NOMO-1 treated with DMSO at 0.1 percent for 48 hours (cell line): ENCODE data around the gene EXD1.
A peak's percentile ranks its signal among the peaks of the same experiment; 100 is the strongest.
"Not testable (repeated sequence)": the region's sequence is repeated elsewhere in the genome, so short reads cannot be mapped to it uniquely, and the experiment has no call there.

Source experiments
- DNase-seq: peaks from one replicate; lab custom pipeline; 2025; ENCODE audit not compliant: unreplicated experiment; lab: John Stamatoyannopoulos, UW

Gene EXD1

DNA sequence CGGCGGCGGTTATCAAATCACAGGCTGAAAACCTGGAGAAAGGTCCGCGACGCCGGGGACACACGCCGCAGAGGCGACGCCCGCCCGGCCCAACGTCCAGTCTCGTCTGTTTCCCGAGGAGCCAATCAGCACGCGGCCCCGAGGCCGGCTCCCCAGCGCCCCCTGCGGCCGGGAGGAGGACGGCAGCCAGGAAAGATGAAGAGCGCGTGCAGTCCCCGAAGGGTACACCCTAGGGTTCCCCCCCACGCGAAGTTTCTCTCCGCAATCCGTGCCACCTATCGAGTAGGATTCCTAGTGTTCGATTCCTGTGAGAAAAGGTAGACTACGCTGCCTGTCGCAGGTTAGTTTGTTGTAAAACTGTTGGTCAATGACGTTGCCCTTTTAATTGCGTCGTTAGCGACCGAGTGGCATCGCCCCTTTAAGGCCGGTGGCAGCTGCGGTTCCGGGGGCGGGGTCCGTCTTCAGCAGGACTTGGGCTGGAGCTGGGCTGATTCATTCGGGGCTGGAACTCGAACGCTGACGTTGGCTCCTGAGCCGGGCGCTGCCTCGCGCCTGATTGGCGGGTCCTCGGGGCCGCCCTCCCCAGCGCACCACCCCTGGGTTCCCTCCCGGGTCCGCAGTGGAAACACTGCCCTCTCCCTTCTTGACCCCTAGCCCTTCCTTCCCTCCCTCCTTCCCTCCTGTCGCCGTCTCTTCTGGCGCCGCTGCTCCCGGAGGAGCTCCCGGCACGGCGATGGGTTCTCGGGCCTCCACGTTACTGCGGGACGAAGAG, at the start of gene EXD1, which contains the start of gene CHP1:
EXD1 (minus strand) TSS at position 108 of the 772 bp plus-strand sequence. CDS start 4,182 bp downstream, outside the sequence.
CHP1 (plus strand) TSS at position 619 of the 772 bp plus-strand sequence; CDS start at position 734, 115 bp downstream.
- DNase-seq: peak; percentile 97

- DNase-seq: no peak
Observed at GRCh38 chr15:41279535-41280283, 49.2 kb upstream of the EXD1 start.

GRCh38 chr15:41278319-41278718, 47.8 kb upstream of the EXD1 start:
- peak; percentile 69 for DNase-seq

GRCh38 chr15:41276831-41277230, 46.3 kb upstream of the EXD1 start:
- DNase-seq: peak; percentile 56

GRCh38 chr15:41269887-41270286, 39.3 kb upstream of the EXD1 start:
- DNase-seq: no peak

DNA sequence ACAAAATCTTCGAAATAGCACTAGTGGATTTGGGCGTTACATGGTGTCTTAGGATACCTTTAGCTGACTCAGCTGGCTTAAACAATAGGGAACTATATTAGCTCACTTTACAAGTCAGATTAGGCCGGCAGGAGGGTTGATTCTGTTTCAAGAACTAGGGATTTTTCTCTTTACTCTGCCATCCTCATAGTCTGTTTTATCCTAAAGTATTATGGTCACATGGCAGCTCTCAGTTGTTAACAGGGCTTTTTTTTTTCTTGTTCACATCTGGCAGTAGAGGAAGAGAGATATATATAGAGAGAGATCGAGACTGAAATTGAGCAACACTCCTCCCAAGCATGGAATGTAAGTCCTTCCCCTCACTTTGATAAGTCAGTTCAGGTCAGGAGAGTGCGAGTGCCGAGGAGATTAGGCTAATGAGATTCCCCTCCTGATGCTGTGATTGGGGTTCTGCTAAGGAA, 33.4 kb upstream of the EXD1 start:
- DNase-seq: peak; percentile 56

- DNase-seq: no peak
Observed at GRCh38 chr15:41262571-41262970, 32.0 kb upstream of the EXD1 start.

DNA sequence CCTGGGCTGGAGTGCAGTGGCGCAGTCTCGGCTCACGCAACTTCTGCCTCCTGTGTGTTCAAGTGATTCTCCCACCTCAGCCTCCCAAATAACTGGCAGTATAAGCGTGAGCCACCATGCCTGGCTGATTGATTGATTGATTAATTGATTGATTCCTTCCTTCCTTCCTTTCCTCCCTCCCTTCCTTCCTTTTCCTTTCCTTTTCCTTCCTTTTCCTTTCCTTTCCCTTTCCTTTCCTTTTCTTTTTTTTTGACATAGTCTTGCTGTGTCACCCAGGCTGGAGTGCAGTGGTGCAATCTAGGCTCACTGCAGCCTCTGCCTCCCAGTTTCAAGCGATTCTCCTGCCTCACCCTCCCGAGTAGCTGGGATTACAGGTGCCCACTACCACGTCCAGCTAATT, 30.4 kb upstream of the EXD1 start:
- not testable (repeated sequence) for DNase-seq

DNA sequence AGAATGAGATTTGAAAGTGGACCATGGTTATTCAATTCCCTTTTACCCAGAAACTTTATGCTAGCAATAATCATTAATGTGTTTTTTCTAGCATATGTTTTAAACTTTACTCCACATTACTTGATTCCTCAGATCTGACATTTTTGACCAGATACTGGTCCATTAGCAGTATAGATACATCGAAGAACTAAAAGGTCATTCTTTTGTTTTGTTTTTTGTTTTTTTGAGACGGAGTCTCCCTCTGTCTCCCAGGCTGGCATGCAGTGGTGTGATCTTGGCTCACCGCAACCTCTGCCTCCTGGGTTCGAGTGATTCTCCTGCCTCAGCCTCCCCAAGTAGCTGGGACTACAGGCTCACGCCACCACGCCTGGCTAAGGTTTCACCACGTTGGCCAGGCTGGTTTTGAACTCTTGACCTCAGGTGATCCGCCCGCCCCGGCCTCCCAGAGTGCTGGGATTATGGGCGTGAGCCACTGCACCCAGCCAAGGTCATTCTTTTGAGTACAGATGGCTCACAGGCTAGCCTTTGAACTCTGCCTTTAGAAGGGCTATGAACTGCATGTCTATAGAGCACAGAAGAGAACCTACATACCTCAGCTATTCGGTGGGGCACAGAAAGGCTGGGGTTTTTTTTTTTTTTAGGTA, 29.1 kb upstream of the EXD1 start:
- DNase-seq: no peak

DNA sequence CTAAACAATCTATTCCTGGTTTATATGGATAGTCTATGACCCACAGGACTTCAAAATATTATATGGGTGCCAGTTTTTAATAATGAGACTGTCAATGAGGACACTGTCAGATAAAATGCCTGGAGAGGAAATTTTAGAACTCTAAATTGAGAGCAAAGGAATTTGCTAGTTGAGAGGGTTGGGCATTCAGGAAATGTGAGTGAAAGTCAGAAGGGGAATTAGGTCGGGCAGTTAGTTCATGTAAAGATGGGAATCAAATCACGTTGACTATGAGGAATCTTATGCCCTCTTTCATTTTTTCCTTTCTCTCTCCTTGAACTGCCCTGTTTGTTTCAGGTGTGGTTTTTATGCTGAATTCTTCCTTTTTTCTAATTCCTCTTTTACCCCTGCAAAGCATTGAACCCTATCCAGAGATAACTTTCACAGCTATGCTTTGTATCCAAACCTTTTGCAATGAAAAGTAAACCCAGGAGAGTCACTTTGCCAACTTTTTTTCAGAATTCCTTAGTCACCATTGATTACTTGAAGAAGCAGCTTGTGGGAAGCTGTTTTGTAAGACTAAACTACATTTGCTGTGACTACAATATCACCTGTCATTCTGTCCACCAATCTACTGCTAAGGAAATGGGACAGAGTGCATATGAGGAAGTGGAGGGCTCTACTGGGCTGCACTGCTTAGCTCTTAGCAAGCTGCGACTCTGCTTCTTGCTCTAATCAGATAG, 28.4 kb upstream of the EXD1 start:
- peak; percentile 89 for DNase-seq

- peak; percentile 69 for DNase-seq
Observed at GRCh38 chr15:41256577-41257038, 26.1 kb upstream of the EXD1 start.

- no peak for DNase-seq
Observed at GRCh38 chr15:41256103-41256502, 25.5 kb upstream of the EXD1 start.

GRCh38 chr15:41254560-41254959, 24.0 kb upstream of the EXD1 start:
- DNase-seq: peak; percentile 64

DNA sequence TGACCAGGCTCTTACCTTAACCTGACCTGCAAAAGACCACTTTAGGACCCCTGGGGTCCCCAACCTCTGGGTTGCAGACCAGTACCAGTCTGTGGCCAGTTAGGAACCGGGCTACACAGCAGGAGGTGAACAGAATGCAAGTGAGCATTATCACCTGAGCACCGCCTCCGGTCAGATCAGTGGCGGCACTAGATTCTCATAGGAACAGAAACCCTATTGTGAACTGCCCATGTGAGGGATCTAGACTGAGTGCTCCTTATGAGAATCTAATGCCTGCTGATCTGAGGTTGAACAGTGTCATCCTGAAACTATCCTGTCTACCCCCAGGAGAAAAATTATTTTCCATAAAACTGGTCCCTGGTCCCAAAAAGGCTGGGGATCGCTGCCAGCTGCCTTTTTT, 20.9 kb upstream of the EXD1 start:
- no peak for DNase-seq

- not testable (repeated sequence) for DNase-seq
Observed at GRCh38 chr15:41250745-41251144, 20.2 kb upstream of the EXD1 start.

DNA sequence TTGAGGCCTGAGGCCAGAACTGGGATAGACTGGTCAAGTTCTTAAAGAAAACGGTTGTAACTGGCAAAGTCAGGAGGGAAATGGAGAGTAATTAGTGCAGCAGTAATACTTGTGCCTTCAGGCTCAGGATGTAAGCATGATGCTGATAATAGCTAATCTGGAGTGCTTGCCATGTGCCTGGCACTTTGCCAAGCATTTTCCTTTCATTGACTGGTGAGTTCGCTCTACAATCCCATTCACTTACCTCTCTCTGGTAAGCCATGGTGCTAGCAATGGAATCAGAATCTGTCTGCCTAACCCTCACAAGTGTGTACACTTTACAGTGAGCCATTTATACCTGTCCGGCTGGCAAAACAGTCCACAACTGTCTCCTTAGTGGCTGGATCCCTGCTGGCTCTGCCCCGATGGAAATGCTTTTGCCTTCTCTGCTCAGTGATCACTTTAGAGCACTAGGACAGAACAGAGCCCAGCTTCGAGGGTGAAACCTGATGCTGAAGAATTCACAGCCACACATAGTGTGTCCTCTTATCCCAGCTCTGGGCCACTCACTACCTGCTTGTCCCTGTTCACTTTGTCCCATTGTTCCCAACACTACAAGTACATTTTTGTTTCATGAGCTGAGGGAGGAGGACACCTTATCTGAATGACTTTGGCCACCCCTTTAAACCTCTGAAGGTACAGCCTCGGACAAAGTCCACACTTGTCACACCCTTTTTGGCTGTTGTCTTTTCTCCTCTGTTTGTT, 10.8 kb upstream of the EXD1 start:
- no peak for DNase-seq

- DNase-seq: no peak
Observed at GRCh38 chr15:41238100-41238499, 7.5 kb upstream of the EXD1 start.

DNA sequence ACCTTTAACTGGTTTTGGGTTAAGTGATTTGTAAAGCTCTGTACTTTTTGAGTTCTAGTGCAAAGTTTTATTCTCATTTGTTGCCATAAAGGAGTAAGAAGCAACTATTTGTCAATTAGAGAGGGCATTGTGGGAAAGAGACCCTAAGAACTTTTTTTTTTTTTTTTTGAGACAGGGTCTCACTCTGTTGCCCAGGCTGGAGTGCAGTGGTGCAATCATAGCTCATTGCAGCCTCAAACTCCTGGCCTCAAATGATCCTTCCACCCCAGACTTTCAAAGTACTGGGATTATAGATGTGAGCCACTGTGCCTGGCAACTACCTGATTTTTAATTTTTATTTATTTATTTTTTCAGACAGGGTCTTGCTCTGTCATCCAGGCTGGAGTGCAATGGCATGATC, 5.4 kb upstream of the EXD1 start:
- no peak for DNase-seq

- DNase-seq: not testable (repeated sequence)
Observed at GRCh38 chr15:41235228-41235627, 4.7 kb upstream of the EXD1 start.

DNA sequence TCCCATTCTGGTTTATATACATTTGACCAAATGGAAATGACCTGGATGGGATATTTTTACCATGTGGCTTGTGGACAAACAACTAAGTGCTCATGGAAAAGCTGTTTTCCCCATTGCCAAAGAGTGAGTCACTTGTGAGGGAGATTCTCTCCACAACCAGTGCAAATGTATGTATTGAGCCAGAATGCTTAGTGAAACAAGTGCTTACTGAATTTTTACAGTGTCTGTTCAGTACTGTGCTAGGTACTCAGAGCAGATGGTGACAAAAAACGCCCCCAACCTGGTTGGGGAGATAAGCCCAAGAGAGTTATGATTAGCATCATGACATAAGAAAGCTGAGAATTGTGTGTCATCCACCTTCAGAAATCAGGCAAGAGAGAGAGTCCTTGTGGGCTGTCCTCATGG, 2.8 kb upstream of the EXD1 start:
- no peak for DNase-seq
